ENCODE data around the gene RBM4B.
A peak's percentile ranks its signal among the peaks of the same experiment; 100 is the strongest.

The RBM4B gene

DNA sequence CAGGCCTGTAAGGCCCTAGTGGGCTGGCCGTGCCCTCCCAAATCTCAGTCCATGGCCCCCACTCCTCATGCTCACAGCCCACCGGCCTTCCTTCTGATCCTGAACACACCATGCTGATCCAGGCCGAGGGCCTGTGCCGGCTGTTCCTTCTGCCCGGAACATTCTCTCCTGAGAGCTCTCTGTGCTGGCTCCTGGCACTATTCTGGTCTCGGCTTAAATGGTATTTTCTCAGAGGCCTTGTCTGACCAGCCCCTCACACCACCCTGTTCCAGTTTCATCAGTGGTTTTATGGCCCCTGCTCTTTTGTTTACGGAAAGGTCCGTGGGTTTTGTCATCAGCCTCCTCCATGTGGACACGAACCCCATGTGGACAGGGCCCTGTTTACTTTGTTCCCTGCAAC lies 29.3 kb upstream of the RBM4B start:
- DNase-seq (ENCODE audit: low spot score) = no peak

- DNase-seq (ENCODE audit: low spot score) = no peak
These were observed 28.1 kb upstream of the RBM4B start for GRCh38 chr11:66705587-66706335.

DNA sequence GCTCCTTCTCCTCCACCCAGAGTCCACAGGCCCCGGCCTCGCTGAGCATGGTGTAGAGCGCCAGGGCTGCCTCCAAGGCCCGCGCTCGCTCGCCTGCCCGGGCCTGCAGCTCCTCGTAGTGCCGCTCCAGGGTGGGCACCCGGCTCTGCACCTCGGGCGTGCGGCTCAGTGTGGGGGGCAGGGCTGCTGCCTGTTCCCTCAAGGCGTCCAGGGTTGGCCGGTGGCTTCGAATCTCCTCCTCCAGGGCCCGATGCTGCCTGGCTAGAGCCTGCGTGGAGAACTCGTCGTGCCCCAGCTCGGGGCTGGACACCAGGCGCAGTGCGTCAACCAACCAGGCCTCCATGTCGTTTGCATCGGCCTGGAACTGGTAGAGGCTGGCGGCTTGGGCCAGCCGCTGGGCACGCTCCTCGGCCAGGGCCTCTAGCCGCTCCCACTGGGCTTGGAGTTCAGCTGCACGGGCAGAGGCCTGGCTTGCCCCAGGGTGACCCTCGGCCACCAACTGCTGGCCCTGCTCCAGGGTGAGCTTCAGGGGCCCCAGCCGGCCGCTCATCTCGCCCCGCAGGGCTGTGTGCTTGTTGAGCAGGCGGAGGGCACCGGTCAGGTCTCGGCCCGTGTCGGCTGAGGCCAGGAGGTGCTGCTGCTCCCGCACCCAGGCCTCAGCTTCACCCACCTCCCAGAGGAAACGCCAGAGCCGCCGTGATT lies 27.1 kb upstream of the RBM4B start:
- no peak for DNase-seq (ENCODE audit: low spot score)

DNA sequence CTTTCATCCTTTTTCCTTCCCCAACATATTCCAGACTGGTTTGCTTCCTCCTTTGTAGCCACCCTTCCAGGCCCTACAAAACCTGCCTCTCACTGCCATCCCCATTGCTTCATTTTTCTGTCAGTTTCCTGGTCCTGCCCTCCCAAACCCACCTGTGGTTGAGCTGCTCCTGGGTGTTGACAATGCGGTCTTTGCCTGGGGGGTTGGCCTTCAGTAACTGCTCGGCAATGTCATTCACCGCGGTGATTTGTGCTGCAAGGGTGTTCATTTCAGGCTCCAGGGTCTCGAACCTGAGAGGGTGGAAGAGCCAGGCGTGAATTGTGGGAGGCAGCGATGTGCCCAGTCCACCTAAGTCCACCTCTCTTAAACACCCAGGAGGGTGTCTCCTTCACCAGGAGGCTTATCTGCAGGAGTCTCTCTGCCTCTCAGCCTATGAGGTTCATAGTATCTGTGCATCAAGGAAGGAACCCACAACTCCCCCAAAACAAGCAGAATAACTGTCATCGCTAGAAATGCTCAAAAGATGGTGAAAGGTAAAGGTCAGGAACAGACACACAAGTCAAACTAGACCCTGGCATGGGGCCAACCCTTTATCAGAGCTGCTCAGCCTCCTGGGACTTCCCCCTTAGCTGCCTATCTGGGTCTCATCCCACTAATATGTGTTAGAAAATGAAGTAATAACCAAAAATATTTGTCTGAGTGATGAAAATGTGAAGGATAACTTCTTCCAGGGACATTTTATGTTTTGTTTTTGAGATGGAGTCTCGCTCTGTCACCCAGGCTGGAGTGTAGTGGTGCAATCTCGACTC lies 23.9 kb upstream of the RBM4B start:
- peak; percentile 88 for DNase-seq (ENCODE audit: low spot score)

DNA sequence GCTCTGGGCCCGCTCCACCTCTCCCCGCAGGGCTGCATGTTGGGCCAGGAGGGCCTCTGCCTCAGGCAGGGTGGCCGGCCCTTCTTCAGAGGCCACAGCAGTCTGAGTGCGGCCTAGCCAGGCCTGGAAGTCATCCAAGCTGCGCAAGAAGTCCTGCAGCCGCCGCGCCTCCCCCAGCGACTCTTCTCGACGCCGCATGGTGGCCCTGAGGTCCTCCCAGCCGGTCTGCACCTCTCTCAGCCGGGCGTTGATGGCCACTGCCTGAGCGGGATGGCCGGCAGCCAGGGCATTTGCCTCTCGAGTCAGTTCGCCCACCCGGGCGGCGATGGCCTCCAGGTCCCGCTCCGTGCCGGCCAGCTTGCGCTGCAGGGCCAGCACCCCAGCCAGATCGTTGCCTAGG lies 23.1 kb upstream of the RBM4B start:
- DNase-seq (ENCODE audit: low spot score) = no peak

GRCh38 chr11:66700337-66700736 lies 22.6 kb upstream of the RBM4B start:
- DNase-seq (ENCODE audit: low spot score) = no peak

GRCh38 chr11:66698491-66698890 lies 20.8 kb upstream of the RBM4B start:
- DNase-seq (ENCODE audit: low spot score) = no peak

- DNase-seq (ENCODE audit: low spot score) = no peak
These were observed 20.3 kb upstream of the RBM4B start for GRCh38 chr11:66697988-66698387.

DNA sequence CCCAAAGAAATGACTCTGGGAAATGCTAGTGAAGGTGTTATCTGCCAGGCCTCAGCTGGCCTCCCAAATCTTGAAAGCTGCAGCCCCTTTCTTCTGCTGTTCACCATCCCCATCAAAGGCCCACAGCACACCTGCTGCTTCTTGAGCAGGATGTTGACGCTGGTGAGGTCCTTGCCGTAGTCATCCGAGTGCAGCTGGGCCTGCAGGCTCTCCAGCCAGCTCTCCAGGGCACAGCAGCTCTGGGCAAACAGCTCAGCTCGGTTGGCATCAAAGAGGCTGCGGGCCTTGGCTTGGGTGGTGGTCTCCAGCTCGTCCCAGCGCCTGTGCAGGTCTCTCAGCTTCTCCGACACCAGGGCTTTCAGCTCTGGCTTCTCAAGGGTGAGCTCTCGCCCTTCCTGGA lies 18.5 kb upstream of the RBM4B start:
- DNase-seq (ENCODE audit: low spot score) = no peak

DNA sequence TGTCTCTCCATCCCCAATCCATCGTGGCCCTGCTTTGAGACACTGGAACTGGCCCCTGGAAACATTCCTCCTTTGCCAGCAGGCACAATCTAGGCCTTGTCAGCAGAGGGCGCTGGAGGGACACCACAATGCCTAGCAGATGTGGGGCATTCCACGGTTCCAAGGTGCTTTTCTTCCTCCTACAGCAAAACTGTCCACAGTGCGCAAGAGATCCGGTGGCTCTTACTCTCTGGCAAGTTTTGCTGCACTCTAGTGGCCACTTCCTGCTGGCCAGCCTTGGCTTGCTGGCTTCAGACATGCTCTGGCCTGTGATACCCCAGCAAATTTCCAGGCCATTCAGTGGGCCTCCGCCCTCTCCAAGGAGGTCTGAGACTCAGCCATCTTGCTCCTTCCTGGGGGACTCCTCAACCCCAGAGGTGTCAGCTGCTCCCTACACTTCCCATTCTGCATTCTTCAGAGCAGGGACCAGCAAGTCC lies 17.1 kb upstream of the RBM4B start:
- peak; percentile 90 for DNase-seq (ENCODE audit: low spot score)

GRCh38 chr11:66694056-66694410 lies 16.3 kb upstream of the RBM4B start:
- DNase-seq (ENCODE audit: low spot score) = no peak

DNA sequence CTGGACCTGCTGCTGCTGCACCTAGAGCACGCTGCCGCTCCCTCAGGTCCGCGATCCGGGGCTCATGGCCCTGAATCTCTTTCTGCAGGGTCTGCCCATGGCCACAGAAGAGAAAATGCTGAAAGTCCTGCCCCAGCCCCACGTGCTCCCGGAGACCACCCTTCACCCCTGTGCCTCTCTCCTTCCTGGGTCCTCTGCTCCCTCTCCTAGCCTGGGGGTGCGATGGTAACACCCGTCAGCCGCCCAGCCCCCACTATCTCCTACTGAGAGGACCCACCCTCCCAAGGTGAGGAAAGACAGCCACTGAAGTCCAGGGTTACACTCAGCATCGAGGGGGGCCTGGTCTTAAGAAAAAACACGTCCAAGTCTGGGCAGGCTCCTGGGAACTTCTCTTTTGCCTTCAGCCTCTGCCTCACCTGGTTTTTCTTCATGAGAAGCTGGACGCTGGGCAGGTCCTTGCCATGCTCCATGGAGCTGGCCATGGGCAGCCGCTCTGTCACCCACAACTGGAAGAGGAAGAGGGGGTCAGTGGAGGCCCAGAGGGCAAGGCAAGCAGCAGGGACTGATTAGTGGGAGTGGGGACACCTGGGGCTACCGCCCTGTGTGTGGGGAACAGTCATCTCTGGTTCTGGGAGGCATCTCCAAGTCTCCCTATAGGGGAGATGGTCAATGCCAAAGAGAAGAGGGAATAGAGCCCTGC lies 15.8 kb upstream of the RBM4B start:
- no peak for DNase-seq (ENCODE audit: low spot score)

DNA sequence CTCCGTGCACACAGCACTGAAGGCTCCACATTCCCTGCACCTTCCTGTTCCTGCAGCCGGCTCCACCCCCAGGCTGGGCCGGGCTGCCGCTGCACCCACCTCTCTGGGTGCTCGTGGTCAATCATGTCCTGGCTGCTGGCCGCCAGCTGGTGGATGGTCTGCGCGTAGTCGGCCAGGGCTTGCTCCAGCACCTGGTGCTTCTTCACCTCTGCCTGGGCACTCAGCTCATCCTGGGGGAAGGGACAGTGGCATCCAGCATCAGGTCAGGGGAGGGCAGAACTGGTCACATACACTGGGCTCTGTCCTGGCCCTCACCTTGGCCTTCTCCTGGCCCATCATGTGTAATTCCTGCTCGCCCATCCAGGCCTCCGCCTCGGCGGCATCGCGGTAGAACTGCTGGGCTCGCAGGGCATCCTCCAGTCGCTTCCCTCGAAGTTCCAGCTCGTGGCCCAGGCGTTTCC lies 15.2 kb upstream of the RBM4B start:
- no peak for DNase-seq (ENCODE audit: low spot score)

DNA sequence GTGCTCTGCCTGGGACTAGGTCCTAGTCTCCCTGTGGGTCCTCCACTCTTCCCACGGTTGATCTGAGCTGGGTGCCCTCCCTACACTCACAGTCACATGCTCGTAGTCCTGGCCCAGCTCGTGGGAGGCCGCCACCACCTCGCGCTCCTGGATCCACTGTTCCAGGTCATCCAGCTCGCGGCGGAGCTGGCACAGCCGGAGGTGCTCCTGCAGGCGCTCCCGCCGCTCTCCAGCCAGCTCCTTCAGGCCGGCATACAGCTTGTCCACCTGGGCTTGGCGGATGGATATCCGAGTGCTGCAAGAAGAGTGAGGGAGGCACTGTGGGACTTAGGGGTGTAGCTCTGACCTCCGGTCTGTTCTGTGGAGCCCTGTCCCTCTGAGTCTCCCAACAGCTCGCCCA lies 14.8 kb upstream of the RBM4B start:
- DNase-seq (ENCODE audit: low spot score) = no peak

GRCh38 chr11:66691311-66691980 lies 13.8 kb upstream of the RBM4B start:
- DNase-seq (ENCODE audit: low spot score) = no peak

DNA sequence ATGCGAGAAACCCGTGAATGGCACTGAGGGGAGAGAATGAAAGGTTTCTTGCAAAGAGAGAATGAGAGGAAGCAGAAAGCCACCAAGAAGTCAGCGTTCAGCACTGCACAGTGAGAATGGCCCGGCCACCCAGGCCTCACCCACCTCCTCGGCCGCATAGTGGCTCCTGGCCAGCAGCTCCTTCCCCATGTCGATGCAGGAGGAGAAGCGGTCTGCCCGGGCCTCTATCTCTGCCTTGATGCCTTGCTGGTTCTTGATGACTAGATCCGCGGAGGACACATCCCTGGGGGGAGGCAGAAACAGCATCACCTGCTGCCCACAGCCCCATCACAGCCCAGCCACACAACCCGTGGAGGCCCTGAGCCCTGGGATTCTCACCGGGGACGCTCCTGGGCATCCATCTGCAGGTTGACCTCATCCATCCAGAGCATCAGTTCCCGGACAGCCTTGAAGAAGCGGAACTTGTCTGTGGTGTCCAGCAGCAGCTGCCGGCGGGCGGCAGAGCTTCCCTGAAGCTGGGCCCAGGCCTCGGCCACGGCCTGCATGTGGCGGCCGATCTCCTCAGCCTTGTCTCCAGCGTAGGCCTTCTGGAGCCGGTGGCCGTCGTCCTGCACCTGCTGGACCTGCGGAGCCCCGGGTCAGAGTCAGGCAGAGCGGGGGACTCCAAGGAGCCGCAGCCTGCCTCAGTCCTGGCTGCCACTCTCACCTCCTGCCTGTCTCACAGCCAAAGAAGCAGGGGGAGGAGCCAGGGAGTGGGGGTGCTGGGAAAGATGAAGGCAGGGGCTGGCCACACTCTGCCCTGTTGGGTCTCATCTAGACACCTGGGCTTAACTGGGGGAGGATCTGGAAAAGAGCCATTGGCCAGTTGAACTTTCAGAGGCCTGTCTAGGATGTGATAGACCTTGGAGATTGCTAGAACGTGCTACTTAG lies 12.2 kb upstream of the RBM4B start:
- DNase-seq (ENCODE audit: low spot score) = no peak

- no peak for DNase-seq (ENCODE audit: low spot score)
These were observed 11.2 kb upstream of the RBM4B start for GRCh38 chr11:66688561-66689534.

DNA sequence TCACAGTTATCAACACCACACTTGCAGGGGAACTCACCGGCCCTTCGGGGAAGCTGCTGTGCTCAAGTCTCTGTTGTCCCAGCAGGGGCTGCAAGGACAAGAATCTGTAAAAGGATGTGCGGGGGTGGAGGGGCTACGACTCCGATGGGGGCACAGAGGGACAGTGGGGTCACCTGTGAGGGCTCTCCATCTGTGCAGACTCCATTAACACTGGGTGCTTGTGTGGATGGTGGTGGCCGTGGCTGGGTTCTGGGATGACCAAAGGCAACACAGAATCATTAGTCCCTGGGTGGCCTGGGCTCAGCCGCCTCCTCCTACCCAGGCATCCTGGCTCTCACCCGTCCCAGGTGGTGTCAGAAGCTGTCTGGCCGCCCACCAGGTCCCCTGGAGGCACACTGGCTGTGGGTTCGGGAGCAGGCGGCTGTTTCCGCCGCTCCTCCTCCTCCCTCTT lies 10.2 kb upstream of the RBM4B start:
- no peak for DNase-seq (ENCODE audit: low spot score)
